Mesendoderm (in vitro differentiated cells): Measurements from ENCODE around the gene GRK3.

Source experiments
- DNase-seq: peaks from one replicate; pipeline ENCODE4 v3.0.0; 2013
- H2AK5ac ChIP-seq: 2 replicates; pipeline ENCODE4 v1.6.1; 2013; ENCODE audit warnings: low read length, inconsistent platforms
- H2BK120ac ChIP-seq: 2 replicates; pipeline ENCODE4 v1.6.1; 2013; ENCODE audit warnings: low read depth, mild to moderate bottlenecking, low read length, moderate library complexity, mixed read lengths
- H2BK15ac ChIP-seq: replicated peaks from 2 replicates; pipeline ENCODE4 v1.6.1; 2013; ENCODE audit warnings: low read depth, mild to moderate bottlenecking, moderate library complexity
- H2BK5ac ChIP-seq: 2 replicates; pipeline ENCODE4 v1.6.1; 2013; ENCODE audit warnings: low read length, inconsistent platforms
- H3K18ac ChIP-seq: 2 replicates; pipeline ENCODE4 v1.6.1; 2013; ENCODE audit warnings: mild to moderate bottlenecking, low read length, mixed read lengths
- H3K23ac ChIP-seq: one replicate; pipeline ENCODE4 v1.6.1; 2013; ENCODE audit warnings: low read length
- H3K27ac ChIP-seq: 2 replicates; pipeline ENCODE4 v1.5.1; 2013; ENCODE audit warnings: low read depth, mild to moderate bottlenecking, inconsistent platforms, low read length, moderate library complexity
- H3K27me3 ChIP-seq: 2 replicates; pipeline ENCODE4 v1.6.1; 2013; ENCODE audit warnings: low read length, control low read depth, mild to moderate bottlenecking, inconsistent platforms; ENCODE audit not compliant: insufficient read depth, poor library complexity
- H3K36me3 ChIP-seq: 2 replicates; pipeline ENCODE4 v1.6.1; 2013; ENCODE audit warnings: low read length, inconsistent platforms; ENCODE audit not compliant: control insufficient read depth, insufficient read depth
- H3K4ac ChIP-seq: one replicate; pipeline ENCODE4 v1.6.1; 2013; ENCODE audit warnings: low read depth, mild to moderate bottlenecking, low read length, moderate library complexity
- H3K4me1 ChIP-seq: 2 replicates; pipeline ENCODE4 v1.6.1; 2013; ENCODE audit warnings: low read depth, low read length, inconsistent platforms; ENCODE audit not compliant: control insufficient read depth
- H3K4me2 ChIP-seq: 2 replicates; pipeline ENCODE4 v1.6.1; 2013; ENCODE audit warnings: low read length
- H3K4me3 ChIP-seq: 2 replicates; pipeline ENCODE4 v1.5.1; 2013; ENCODE audit warnings: mild to moderate bottlenecking, low read length
- H3K56ac ChIP-seq: one replicate; pipeline ENCODE4 v1.6.1; 2013; ENCODE audit warnings: low read length
- H3K79me1 ChIP-seq: 2 replicates; pipeline ENCODE4 v1.6.1; 2013; ENCODE audit warnings: low read length, inconsistent platforms
- H3K79me2 ChIP-seq: 2 replicates; pipeline ENCODE4 v1.6.1; 2013; ENCODE audit warnings: mild to moderate bottlenecking, low read length; ENCODE audit not compliant: control insufficient read depth, insufficient read depth
- H3K9ac ChIP-seq: 2 replicates; pipeline ENCODE4 v1.6.1; 2013; ENCODE audit warnings: low read length, inconsistent platforms
- H4K5ac ChIP-seq: one replicate; pipeline ENCODE4 v1.6.1; 2013; ENCODE audit warnings: low read length
- H4K8ac ChIP-seq: one replicate; pipeline ENCODE4 v1.6.1; 2013; ENCODE audit warnings: low read depth, mild to moderate bottlenecking, control low read depth, low read length, moderate library complexity
- WGBS: extraction: QIAGEN DNeasy Blood & Tissue Kit; methylation state at CpG from one replicate; pipeline ENCODE4 v1.1.7; 2013; ENCODE audit warnings: low lambda C conversion rate, missing lambda C conversion rate; ENCODE audit not compliant: insufficient coverage; ENCODE audit errors: extremely low coverage; 5-methylcytosine and 5-hydroxymethylcytosine counted together

The GRK3 gene

DNA sequence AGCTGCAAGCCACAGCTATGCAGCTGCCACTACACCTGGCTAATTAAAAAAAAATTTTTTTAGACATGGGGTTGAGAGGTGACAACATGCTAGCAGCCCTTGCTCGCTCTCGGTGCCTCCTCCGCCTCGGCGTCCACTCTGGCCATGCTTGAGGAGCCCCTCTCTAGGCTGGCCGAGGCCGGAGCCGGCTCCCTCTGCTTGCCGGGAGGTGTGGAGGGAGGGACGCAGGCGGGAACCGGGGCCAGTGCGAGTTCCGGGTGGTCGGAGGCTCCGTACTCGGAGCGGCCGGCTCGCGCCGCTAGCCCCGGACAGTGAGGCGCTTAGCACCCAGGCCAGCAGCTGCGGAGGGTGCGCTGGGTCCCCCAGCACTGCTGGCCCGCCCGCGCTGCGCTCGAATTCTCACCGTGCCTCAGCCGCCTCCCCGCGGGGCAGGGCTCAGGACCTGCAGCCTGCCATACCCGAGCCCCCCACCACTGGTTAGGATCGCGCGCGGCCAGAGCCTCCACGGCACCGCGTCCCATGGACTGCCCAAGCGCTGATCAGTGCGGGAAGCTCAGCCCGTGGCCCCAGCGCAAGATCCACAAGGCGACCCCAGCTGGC lies 188.2 kb downstream of the GRK3 start:
- no peak overlapping the region for H3K9ac ChIP-seq
- no CpG with 5 or more reads among the region's 48 CpGs for WGBS
- no peaks in the 10 kb centered on the region for H3K79me1 ChIP-seq
- H3K56ac ChIP-seq, result no peak overlapping the region
- no peaks in the 10 kb centered on the region for H3K79me2 ChIP-seq
- H3K18ac ChIP-seq, result no peak overlapping the region
- H2BK120ac ChIP-seq, result no peak overlapping the region
- H3K36me3 ChIP-seq, result no peaks in the 10 kb centered on the region
- no peak overlapping the region for H3K27ac ChIP-seq
- no peak overlapping the region for H3K4me3 ChIP-seq
- H2AK5ac ChIP-seq, result no peak overlapping the region
- no peak overlapping the region for H2BK15ac ChIP-seq
- H3K4me2 ChIP-seq, result no peak overlapping the region
- DNase-seq, result no peak
- no peak overlapping the region for H2BK5ac ChIP-seq
- no peaks in the 10 kb centered on the region for H3K27me3 ChIP-seq
- no peaks in the 10 kb centered on the region for H3K4me1 ChIP-seq
- no peak overlapping the region for H3K23ac ChIP-seq
- H3K4ac ChIP-seq, result no peak overlapping the region
- no peak overlapping the region for H4K8ac ChIP-seq
- no peak overlapping the region for H4K5ac ChIP-seq

DNA sequence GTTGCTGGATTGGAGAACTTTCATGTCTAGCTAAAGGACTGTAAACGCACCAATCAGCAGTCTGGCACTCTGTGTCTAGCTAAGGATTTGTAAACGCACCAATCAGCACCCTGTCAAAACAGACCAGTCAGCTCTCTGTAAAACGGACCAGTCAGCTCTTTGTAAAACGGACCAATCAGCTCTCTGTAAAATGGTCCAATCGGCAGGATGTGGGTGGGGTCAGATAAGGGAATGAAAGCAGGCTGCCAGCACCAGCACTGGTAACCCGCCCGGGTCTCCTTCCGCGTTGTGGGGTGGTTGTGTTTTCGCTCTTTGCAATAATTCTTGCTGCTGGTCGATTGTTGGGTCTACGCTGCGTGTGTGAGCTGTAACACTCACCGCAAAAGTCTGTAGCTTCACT lies 188.8 kb downstream of the GRK3 start:
- Histone ChIP-seq H3K9ac (no peak overlapping the region), H3K79me2 (no peaks in the 10 kb centered on the region), H2BK5ac (no peak overlapping the region), H3K27me3 (no peaks in the 10 kb centered on the region), H3K4ac (no peak overlapping the region), H4K5ac (no peak overlapping the region), H3K79me1 (no peaks in the 10 kb centered on the region), H3K23ac (no peak overlapping the region), H2AK5ac (no peak overlapping the region), H4K8ac (no peak overlapping the region), H3K4me1 (no peaks in the 10 kb centered on the region), H2BK15ac (no peak overlapping the region), H3K18ac (no peak overlapping the region), H3K27ac (no peak overlapping the region), H3K36me3 (no peaks in the 10 kb centered on the region), H3K4me2 (no peak overlapping the region), H3K4me3 (no peak overlapping the region), H3K56ac (no peak overlapping the region), H2BK120ac (no peak overlapping the region)
- WGBS, result no CpG with 5 or more reads among the region's 14 CpGs
- DNase-seq, result no peak

DNA sequence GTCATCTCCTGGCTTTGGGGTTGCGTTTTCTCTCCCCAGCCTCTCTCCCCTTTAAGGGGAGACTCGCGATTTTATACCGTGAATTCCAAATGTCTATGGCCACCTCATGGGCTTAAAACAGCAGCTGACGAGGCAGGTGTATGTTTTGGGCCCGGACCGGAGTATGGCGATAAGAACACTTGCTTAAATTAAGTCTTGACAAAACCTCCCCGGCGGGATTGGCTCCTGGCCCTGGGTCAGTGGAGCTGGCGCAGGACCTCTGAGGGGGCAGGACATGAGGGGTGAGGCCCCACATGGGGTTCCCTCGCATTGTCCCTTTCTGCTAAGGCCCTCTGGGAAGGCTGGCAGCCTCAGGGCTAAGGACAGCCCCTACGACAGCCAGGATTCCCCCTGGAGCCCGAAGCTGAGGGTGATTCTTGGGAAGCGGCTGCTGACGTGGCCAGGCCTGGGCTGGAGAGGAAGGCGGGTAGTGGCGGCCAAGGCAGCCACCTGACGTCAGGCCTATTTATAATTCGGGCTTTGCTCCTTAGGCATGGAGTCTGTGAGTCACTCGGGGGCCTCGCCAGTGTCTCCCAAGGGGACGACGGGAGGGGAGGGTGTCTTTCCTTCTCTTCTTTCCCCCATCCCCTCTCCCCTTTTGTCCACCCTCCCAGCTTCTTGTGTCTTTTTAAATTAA lies 190.2 kb downstream of the GRK3 start:
- Histone ChIP-seq H3K79me2 (no peaks in the 10 kb centered on the region), H3K27me3 (no peaks in the 10 kb centered on the region), H3K4me2 (no peak overlapping the region), H2BK5ac (no peak overlapping the region), H2BK120ac (no peak overlapping the region), H3K4me1 (no peaks in the 10 kb centered on the region), H3K56ac (no peak overlapping the region), H2AK5ac (no peak overlapping the region), H3K79me1 (no peaks in the 10 kb centered on the region), H3K18ac (no peak overlapping the region), H2BK15ac (no peak overlapping the region), H3K9ac (no peak overlapping the region), H4K5ac (no peak overlapping the region), H3K36me3 (no peaks in the 10 kb centered on the region), H3K23ac (no peak overlapping the region), H3K4ac (no peak overlapping the region), H3K27ac (no peak overlapping the region), H3K4me3 (no peak overlapping the region), H4K8ac (no peak overlapping the region)
- no peak for DNase-seq
- WGBS, result no CpG with 5 or more reads among the region's 24 CpGs

DNA sequence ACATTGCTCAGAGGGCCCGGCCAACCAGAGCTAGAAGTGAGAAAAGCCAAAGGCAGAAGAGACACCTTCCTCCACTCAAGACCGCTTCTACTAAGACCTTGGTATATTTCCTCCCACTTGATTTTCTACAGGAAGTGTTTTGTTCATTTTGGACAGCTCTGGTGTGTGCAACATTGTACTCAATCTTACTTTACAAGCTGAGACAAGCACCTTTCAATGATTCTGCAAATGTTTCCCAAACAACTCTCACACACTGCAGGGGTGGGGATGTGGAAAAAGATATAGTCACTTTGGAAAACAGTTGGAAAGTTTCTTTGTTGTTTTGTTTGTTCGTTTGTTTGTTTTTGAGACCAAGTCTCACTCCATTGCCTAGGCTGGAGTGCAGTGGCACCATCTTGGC lies 193.2 kb downstream of the GRK3 start:
- no peak overlapping the region for H3K4me3 ChIP-seq
- no peaks in the 10 kb centered on the region for H3K27me3 ChIP-seq
- H3K4me2 ChIP-seq, result no peak overlapping the region
- H3K4me1 ChIP-seq, result no peaks in the 10 kb centered on the region
- H3K9ac ChIP-seq, result no peak overlapping the region
- H2BK5ac ChIP-seq, result no peak overlapping the region
- H3K27ac ChIP-seq, result no peak overlapping the region
- no peaks in the 10 kb centered on the region for H3K36me3 ChIP-seq
- H3K18ac ChIP-seq, result no peak overlapping the region
- H3K23ac ChIP-seq, result no peak overlapping the region
- H3K79me1 ChIP-seq, result no peaks in the 10 kb centered on the region
- no peaks in the 10 kb centered on the region for H3K79me2 ChIP-seq
- H4K5ac ChIP-seq, result no peak overlapping the region
- no peak overlapping the region for H3K56ac ChIP-seq
- no peak overlapping the region for H3K4ac ChIP-seq
- no peak overlapping the region for H4K8ac ChIP-seq
- H2AK5ac ChIP-seq, result no peak overlapping the region
- H2BK15ac ChIP-seq, result no peak overlapping the region
- DNase-seq, result no peak
- H2BK120ac ChIP-seq, result no peak overlapping the region
- WGBS, result no CpG with 5 or more reads among the region's 3 CpGs

DNA sequence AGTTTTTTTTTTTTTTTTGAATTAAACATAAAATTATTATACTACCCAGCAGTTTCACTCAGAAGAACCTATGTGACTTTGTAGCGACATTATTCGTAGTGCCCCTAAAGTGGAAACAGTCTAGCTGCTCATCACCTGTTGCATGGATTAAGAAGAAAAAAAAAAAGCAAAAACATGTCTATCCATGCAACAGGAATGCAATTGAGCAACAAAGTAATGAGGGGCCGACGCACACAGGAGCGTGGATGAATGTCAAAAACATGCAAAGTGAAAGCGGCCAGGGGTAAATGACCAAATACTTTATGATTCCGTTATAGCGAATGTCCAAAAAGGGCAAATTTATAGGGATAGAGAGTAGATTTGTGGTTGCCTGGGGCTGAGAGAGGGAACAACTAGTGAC lies 193.8 kb downstream of the GRK3 start:
- no peak for DNase-seq
- H2AK5ac ChIP-seq, result no peak overlapping the region
- no peak overlapping the region for H3K4me2 ChIP-seq
- H2BK5ac ChIP-seq, result no peak overlapping the region
- no peak overlapping the region for H4K5ac ChIP-seq
- no peak overlapping the region for H2BK120ac ChIP-seq
- WGBS, result no CpG with 5 or more reads among the region's 8 CpGs
- H3K79me1 ChIP-seq, result no peaks in the 10 kb centered on the region
- no peak overlapping the region for H3K18ac ChIP-seq
- no peaks in the 10 kb centered on the region for H3K27me3 ChIP-seq
- no peak overlapping the region for H4K8ac ChIP-seq
- no peaks in the 10 kb centered on the region for H3K79me2 ChIP-seq
- no peak overlapping the region for H3K27ac ChIP-seq
- no peak overlapping the region for H3K56ac ChIP-seq
- H3K4me1 ChIP-seq, result no peaks in the 10 kb centered on the region
- H3K4ac ChIP-seq, result no peak overlapping the region
- no peak overlapping the region for H3K9ac ChIP-seq
- no peaks in the 10 kb centered on the region for H3K36me3 ChIP-seq
- H2BK15ac ChIP-seq, result no peak overlapping the region
- H3K4me3 ChIP-seq, result no peak overlapping the region
- no peak overlapping the region for H3K23ac ChIP-seq

DNA sequence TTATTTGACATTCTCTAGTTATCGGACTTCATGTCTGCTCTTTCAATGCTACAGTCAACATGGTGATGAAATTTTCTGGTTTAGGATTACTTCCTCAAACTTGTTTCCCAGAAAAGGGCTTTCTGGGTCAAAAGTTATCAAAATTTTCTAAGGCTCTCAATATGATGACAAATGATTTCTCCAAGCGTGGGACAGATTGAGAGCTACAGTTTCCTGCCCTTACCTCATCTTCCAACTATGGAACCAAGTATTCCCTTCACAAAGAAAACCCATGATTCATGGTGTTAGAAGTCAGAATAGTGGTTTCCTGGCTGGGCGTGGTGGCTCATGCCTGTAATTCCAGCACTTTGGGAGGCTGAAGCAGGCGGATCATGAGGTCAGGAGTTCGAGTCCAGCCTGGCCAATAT lies 195.4 kb downstream of the GRK3 start:
- no peak overlapping the region for H3K23ac ChIP-seq
- no peaks in the 10 kb centered on the region for H3K27me3 ChIP-seq
- no peak overlapping the region for H2AK5ac ChIP-seq
- no peak overlapping the region for H3K4me2 ChIP-seq
- H3K79me2 ChIP-seq, result no peaks in the 10 kb centered on the region
- H3K36me3 ChIP-seq, result no peaks in the 10 kb centered on the region
- no peak overlapping the region for H3K9ac ChIP-seq
- H2BK15ac ChIP-seq, result no peak overlapping the region
- no peak overlapping the region for H4K8ac ChIP-seq
- no peaks in the 10 kb centered on the region for H3K4me1 ChIP-seq
- DNase-seq, result peak; percentile 74
- no peak overlapping the region for H2BK5ac ChIP-seq
- H3K4me3 ChIP-seq, result no peak overlapping the region
- H2BK120ac ChIP-seq, result no peak overlapping the region
- H4K5ac ChIP-seq, result no peak overlapping the region
- WGBS, result no CpG with 5 or more reads among the region's 5 CpGs
- no peak overlapping the region for H3K27ac ChIP-seq
- no peaks in the 10 kb centered on the region for H3K79me1 ChIP-seq
- no peak overlapping the region for H3K56ac ChIP-seq
- no peak overlapping the region for H3K18ac ChIP-seq
- no peak overlapping the region for H3K4ac ChIP-seq
